Measurements from ENCODE around the gene CHRNA3. TPM values are rescaled to one million over a fixed set of nuclear protein-coding genes. Genes with fewer than 3 reads are reported as not detected.

The CHRNA3 gene
- total RNA-seq, 4 donors from 2014 or later = not detected

DNA sequence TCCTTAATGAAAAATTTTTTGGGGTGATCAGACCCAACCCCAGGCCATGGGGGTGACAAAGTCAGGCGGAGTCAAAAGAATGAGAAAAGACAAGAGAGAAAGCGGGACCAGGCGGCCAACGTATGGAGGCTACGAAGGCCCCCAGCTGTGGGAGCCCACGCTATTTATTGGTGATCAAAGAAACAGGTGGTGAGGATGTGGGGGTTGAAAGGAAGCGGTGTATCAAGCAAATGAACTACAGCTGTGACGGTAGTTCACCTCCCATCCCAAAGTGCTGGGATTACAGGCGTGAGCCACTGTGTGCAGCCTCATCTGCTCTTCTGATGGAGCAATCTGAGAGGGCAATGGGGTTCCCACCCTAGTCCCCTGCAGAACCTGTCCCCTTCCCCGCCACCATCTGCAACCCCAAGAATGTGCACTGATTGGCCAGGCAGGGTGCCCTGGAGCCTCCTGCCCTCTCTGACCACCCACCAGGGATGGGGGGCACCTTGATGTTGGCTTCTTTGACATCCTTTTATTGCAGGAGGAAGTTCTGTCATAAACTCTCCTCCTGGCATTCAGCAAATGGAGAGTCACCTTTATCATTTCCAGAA is 1.1 kb upstream of the CHRNA3 start:
- no peaks in the 10 kb centered on the region for H3K36me3 ChIP-seq
- WGBS, 2 donors = 66 to 67% methylated on average over 10 of the region's 10 CpGs
- peaks cover 0 to 22% (median 11%) of the 10 kb centered on the region in 4 donors for H3K4me1 ChIP-seq
- H3K9me3 ChIP-seq = no peaks in the 10 kb centered on the region
- H3K27ac ChIP-seq = no peak overlapping the region
- TF ChIP-seq, protein P1, sequence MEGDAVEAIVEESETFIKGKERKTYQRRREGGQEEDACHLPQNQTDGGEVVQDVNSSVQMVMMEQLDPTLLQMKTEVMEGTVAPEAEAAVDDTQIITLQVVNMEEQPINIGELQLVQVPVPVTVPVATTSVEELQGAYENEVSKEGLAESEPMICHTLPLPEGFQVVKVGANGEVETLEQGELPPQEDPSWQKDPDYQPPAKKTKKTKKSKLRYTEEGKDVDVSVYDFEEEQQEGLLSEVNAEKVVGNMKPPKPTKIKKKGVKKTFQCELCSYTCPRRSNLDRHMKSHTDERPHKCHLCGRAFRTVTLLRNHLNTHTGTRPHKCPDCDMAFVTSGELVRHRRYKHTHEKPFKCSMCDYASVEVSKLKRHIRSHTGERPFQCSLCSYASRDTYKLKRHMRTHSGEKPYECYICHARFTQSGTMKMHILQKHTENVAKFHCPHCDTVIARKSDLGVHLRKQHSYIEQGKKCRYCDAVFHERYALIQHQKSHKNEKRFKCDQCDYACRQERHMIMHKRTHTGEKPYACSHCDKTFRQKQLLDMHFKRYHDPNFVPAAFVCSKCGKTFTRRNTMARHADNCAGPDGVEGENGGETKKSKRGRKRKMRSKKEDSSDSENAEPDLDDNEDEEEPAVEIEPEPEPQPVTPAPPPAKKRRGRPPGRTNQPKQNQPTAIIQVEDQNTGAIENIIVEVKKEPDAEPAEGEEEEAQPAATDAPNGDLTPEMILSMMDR (IDR thresholded peaks at IDR 0.05) = no peak
- TF ChIP-seq EP300 (IDR thresholded peaks at IDR 0.05) (no peak), POLR2A (IDR thresholded peaks at IDR 0.05) (no peak)
- no peak for DNase-seq (ENCODE audit: low spot score in 2 of 2)
- no peak overlapping the region for H3K4me3 ChIP-seq
- peaks cover 0 to 61% of the 10 kb centered on the region in 2 donors for H3K27me3 ChIP-seq

DNA sequence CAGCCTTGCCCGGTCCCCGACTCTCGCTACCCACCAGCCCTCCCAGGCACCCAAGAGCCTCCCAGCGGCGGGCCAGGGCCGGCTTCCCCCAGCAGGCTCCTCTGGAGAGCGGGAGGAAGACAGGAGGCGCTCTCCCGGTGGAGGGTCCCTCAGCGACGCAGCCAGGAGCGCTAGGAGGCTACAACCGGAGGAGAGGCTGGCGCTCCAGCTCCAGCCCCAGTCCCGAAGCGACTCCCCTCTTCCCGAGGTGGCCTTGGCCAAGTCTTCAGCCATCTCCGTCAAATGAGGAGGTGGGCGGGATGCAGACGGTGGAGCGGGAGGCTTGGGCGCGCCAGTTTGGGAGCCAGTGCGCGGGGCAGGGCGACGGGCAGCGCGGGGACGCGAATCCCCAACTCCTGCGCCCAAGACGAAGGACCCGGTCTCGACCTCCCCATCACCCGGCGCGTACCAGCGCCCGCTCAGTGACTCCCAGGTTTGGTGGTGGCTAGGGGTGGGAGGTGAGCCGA is 722 bp downstream of the CHRNA3 start:
- DNase-seq (ENCODE audit: low spot score in 2 of 2) = no peak
- H3K9me3 ChIP-seq = no peaks in the 10 kb centered on the region
- no peaks in the 10 kb centered on the region for H3K36me3 ChIP-seq
- peaks cover 0 to 22% (median 11%) of the 10 kb centered on the region in 4 donors for H3K4me1 ChIP-seq
- H3K27me3 ChIP-seq = peaks cover 0 to 57% of the 10 kb centered on the region in 2 donors
- TF ChIP-seq POLR2A (IDR thresholded peaks at IDR 0.05) (no peak), EP300 (IDR thresholded peaks at IDR 0.05) (no peak)
- TF ChIP-seq, protein P1 (IDR thresholded peaks at IDR 0.05) = no peak
- peak overlapping the region in 2 of 4 donors; percentile 3 to 28 for H3K4me3 ChIP-seq
- 0 to 2% methylated on average over 11 to 36 of the region's 41 CpGs for WGBS, 2 donors
- H3K27ac ChIP-seq = no peak overlapping the region

DNA sequence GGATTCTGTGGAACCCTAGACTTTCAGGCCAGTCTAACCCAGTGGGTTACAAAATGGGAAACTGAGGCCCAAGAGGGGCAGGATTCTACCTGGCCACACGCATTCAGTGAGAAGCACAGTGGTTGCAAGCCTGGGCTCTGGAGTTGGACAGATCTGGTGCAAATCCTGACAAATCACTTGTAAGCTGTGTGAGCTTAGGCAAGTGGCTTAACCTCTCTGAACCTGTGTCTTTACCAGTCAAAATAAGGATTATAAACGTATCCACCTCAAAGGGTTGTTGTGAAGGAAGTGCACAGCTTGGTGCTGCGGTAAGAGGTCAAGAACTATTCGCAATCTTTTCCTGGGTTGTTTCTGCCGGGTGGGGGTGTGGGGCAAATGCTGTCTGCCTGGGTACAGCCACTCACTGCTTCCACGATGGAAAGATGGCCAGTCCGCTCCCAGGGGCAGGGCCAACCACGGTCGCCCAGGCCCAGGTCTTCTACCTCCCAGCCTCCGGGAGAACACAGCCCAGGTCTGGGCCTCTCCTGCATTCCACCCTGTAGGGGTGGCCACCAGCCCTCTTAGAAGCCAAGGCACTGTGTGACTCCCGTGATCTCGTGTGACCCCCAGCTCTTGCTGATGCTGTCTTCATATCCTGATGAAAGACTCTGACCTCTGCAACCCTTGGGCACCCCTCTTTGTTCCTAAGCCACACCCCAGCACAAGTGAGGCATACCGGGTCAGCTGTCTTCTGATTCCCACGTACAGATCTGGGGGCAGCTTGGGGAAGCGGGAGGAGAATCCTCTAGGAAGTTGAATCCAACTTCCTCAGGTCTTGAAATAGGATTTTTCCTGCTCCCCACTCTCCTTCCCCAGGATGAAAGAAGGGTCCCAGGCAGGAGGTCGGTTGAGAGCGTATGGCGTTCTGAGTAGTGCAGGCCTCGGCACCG is 1.5 kb downstream of the CHRNA3 start:
- Histone ChIP-seq H3K4me3 (no peak overlapping the region), H3K27ac (no peak overlapping the region), H3K36me3 (no peaks in the 10 kb centered on the region), H3K9me3 (no peaks in the 10 kb centered on the region), H3K4me1 (peaks cover 0 to 22% (median 11%) of the 10 kb centered on the region in 4 donors), H3K27me3 (peaks cover 0 to 54% of the 10 kb centered on the region in 2 donors)
- no peak for DNase-seq (ENCODE audit: low spot score in 2 of 2)
- no peak for TF ChIP-seq EP300 (IDR thresholded peaks at IDR 0.05)
- TF ChIP-seq, protein P1 (IDR thresholded peaks at IDR 0.05) = no peak
- no peak for TF ChIP-seq POLR2A (IDR thresholded peaks at IDR 0.05)
- WGBS, 2 donors = 46 to 48% methylated on average over 14 to 20 of the region's 20 CpGs

DNA sequence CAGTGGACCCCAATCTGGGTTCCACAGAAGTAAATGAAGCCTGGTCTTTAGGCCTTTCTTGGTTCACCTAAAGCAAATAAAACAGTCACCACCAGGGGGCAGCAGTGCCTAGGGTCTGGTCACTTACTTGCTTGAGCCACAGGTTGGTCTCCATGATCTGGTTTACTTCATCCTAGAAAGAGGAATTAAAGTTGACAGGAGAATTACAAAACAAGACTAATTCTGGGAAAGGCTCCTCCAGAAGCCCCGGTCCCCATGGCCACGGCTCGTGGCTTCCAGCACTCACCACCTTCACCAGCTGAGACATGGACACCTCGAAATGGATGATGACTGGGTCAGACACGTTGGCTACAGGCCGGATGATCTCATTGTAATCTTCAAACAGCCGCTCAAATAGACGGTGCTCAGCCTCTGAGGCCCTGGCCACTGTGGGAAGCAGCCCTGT is 2.3 kb downstream of the CHRNA3 start:
- WGBS, 2 donors = 14 to 24% methylated on average over 8 of the region's 8 CpGs
- no peak overlapping the region for H3K27ac ChIP-seq
- no peak overlapping the region for H3K4me3 ChIP-seq
- peaks cover 0 to 47% of the 10 kb centered on the region in 2 donors for H3K27me3 ChIP-seq
- no peaks in the 10 kb centered on the region for H3K9me3 ChIP-seq
- no peaks in the 10 kb centered on the region for H3K36me3 ChIP-seq
- TF ChIP-seq EP300 (IDR thresholded peaks at IDR 0.05) (no peak), POLR2A (IDR thresholded peaks at IDR 0.05) (no peak)
- TF ChIP-seq, protein P1 (IDR thresholded peaks at IDR 0.05) = peak; percentile 74 to 87 (median 84)
- DNase-seq (ENCODE audit: low spot score in 2 of 2) = peak; percentile 87 to 98
- peaks cover 0 to 22% (median 11%) of the 10 kb centered on the region in 4 donors for H3K4me1 ChIP-seq

All from tibial nerve (tissue), 4 donors.